Measurements from ENCODE around the gene CALCA.

Gene CALCA

GRCh38 chr11:14942745-14943144, 29.4 kb downstream of the CALCA start:
- no peak for DNase-seq

DNA sequence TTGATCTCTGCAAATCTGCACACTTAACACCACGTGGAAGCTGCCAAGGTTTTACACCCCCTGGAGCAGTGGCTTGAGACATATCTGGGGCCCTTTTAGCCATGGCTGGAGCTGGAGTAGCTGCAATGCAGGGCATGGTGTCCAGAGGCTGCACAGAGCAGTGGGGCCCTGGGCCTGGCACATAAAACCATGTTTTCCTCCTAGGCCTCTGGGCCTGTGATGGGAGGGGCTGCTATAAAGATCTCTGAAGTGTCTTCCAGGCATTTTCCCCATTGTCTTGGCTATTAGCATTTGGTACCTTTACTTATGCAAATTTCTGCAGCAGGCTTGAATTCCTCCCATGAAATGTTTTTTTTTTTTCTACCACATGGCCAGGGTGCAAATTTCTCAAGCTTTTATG, 33.2 kb downstream of the CALCA start:
- DNase-seq = no peak

DNA sequence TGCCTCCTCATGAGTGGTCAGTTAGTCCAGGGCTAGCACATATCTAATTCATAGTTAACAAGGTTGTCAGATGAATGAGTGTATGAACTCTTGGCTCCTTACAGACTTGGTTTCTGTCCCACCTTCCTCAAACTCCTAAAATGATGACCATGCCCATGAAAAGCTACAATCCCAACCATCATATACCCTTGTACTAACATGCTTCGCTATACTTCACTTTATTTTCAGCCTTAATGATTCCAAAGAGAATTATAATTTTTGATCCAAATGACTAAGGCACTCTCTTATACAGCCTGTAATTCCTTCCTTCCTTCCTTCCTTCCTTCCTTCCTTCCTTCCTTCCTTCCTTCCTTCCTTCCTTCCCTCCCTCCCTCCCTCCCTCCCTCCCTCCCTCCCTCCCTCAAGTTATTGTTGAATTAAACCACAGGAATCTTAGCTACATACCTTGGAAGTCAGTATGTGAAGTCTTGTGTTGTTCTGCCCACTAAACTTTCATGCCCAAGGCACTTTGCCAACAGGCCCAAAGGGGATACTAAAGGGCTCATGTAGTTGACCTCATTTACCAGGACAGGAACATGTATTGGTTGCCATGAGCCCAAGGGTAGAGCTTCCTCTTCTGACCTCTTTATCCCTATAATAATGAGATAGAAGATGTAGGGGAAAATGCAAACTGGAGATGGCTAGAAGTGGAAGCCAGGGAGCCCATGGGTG, 37.4 kb downstream of the CALCA start:
- no peak for DNase-seq

DNA sequence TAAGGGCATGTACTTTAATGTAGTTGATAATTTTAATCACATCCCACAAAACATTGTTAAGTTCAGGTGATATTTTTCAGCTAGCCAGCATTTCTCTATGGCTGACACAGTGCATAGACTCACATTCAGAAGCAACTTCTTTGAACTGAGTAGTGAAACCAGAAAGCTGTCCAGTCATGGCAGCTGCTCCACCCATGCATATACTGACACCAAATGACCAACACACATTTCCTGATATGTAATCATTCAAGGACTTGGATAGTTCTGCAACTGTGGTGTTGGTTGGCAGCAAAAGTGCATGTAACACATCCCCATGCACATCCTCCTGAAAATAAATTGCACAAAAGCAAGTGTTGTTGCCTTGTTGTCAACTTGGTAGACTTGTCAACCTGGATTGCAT, 39.7 kb downstream of the CALCA start:
- DNase-seq = no peak

DNA sequence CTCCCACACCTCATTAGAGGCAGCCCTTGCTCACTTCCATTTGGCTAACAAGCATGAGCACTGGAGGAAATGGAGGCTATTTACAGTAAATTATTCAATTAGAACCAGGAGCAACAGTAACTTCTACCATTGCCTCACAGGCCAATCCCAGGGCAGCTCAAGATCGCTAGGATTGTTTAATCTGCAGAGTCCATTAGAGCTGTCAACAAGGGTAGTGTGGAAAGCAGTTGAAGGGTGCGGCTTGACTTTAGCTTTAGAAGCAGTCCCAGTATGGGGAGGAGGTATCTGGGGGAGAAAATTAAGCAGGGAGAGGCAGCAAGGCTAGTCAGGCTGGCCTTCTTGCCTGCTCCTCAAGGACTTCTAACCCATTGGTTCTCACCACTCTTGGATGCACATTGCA, 41.8 kb downstream of the CALCA start:
- DNase-seq = no peak

DNA sequence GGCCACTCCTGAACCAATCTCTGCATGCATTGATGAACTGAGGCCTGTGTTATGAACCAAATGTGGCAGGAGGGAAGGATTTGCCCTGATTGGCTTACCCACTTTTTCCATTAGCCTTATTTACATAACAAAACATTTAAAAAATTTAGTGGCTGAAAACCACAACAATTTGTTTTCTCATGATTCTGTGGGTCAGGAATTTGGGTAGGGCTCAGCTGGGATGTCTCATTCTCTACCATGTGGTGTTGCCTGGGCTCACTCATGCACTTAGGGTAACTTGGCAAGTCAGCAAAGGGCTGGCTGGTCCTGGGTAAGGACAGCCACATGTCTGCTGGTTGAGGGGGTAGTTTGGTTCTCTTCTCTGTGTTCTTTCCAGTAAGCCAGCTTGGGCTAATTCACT, 45.0 kb downstream of the CALCA start:
- no peak for DNase-seq

DNA sequence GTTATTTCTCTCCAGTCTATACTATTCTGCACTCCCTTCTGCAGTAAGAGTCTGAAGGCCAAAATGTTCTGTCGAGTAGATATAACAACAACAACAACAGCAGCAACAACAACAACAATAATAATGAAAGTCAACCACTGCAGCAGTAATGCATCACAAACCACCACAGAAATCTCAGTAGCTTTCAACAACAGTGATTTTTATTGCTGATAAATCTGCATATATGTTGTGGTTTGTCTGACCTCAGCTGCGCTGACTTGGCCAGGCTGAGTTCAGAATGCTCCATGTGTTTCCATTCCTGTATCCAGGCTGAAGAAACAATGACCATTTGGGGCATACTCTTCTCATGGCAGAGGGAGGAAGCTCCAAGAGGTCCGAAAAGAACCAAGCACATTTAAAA, 47.8 kb downstream of the CALCA start:
- DNase-seq = no peak
